GM12878 (cell line): Measurements from ENCODE around the gene ASAH2.

Experiments used
- FOXM1 ChIP-seq: IDR thresholded peaks from 2 replicates; pipeline ENCODE4 v1.6.1; 2012; ENCODE audit warnings: low read depth, mild to moderate bottlenecking, inconsistent platforms, low read length, moderate library complexity
- POLR2A ChIP-seq: IDR thresholded peaks from 2 replicates; pipeline ENCODE4 v1.6.1; 2011; ENCODE audit warnings: low read depth, mild to moderate bottlenecking, low read length
- TF ChIP-seq, protein P1 (sequence below), 3 experiments: IDR thresholded peaks in 2 of 3; conservative IDR thresholded peaks in 1 of 3; 2 replicates each; pipeline ENCODE4 v1.5.1; 2011; ENCODE audit warnings: low read depth in 3 of 3, low read length in 3 of 3, mild to moderate bottlenecking in 3 of 3, control low read depth in 2 of 3, moderate library complexity in 2 of 3, inconsistent platforms in 1 of 3, mixed read lengths in 1 of 3; ENCODE audit not compliant: control insufficient read depth in 2 of 3, insufficient read depth in 1 of 3; ENCODE audit errors: extremely low read depth in 1 of 3
- TF ChIP-seq, protein P2 (sequence below): fragments of 450-650 bp; IDR thresholded peaks from 2 replicates; pipeline ENCODE4 v1.6.1; 2016; ENCODE audit warnings: mild to moderate bottlenecking

DNA sequence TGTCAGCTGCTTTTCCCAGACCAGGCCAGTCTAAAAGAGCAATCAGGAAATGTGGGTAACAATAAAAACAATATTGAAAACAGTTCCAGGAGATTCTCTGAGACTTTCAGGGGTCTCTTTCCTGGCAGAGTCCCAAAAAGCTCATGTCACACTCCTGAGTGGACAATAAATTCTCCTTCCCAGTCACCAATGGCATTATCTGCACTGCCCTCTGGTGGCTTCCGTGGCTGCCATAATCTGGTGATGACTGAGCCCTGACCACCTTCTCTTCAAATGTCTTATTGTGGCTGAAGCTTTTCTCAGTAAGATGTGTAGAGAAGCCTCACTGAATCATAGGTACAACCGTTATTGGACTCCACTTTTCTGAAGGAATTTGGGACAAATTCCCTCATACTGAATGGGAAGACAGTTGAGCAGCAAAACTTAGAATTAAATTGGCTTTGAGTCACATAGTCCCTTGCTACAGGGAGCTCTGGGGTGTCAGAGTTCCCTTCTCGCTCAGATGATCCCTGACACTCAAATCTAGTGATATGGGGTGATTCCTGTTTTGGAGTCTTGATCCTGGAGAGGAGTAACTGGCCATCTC, 24.4 kb upstream of the ASAH2 start:
- TF ChIP-seq, protein P1, sequence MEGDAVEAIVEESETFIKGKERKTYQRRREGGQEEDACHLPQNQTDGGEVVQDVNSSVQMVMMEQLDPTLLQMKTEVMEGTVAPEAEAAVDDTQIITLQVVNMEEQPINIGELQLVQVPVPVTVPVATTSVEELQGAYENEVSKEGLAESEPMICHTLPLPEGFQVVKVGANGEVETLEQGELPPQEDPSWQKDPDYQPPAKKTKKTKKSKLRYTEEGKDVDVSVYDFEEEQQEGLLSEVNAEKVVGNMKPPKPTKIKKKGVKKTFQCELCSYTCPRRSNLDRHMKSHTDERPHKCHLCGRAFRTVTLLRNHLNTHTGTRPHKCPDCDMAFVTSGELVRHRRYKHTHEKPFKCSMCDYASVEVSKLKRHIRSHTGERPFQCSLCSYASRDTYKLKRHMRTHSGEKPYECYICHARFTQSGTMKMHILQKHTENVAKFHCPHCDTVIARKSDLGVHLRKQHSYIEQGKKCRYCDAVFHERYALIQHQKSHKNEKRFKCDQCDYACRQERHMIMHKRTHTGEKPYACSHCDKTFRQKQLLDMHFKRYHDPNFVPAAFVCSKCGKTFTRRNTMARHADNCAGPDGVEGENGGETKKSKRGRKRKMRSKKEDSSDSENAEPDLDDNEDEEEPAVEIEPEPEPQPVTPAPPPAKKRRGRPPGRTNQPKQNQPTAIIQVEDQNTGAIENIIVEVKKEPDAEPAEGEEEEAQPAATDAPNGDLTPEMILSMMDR (IDR thresholded peaks at IDR 0.05 in 2 of 3, conservative IDR thresholded peaks at IDR 0.05 in 1 of 3; ENCODE audit: control insufficient read depth in 2 of 3, extremely low read depth in 1 of 3, insufficient read depth in 1 of 3, low read depth in 3 of 3, low read length in 3 of 3) = peak; percentile 69 to 83 (median 75)
- no peak for TF ChIP-seq POLR2A
- TF ChIP-seq, protein P2, sequence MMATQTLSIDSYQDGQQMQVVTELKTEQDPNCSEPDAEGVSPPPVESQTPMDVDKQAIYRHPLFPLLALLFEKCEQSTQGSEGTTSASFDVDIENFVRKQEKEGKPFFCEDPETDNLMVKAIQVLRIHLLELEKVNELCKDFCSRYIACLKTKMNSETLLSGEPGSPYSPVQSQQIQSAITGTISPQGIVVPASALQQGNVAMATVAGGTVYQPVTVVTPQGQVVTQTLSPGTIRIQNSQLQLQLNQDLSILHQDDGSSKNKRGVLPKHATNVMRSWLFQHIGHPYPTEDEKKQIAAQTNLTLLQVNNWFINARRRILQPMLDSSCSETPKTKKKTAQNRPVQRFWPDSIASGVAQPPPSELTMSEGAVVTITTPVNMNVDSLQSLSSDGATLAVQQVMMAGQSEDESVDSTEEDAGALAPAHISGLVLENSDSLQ = no peak
- no peak for TF ChIP-seq FOXM1
